ENCODE data around the gene SPOCK1.
"Not testable (repeated sequence)": the region's sequence is repeated elsewhere in the genome, so short reads cannot be mapped to it uniquely, and the experiment has no call there.

Gene SPOCK1

DNA sequence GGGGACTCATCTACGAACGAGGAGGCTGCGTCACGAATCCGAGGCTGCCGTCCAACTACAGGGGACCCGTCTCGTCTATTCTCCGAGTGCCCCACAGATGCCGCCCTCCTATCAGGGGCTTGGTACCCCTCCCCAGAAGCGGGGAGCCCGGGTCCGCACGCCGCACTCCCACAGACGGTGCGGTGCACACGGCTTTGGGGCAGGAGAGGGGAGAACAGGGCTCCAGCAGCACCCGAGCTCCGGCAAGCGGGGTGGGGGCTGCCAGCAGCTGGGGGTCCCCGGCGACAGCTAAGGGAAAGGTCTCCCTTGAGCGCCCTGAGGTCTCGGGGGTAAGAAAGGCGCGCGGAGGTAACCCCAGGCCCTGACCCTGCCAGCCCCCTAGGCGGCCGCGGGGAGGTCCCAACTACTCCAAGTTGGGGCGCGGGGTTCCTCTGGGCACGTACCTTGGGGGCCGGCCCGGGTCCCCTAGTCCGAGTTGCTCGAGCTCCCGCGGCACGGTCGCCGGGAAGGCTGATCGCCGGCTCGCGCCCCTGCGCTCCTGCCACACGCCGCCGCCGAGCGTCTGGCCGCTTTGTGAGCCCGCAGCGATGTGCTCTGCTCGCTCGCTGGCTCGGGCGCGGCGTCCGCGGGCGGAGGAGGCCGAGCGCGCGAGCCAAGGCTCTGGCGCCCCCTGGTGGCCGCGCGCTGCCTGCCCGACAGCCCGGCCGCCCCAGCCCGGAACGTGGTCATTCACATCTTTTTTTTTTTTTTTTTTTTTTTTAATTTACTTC lies at the start of gene SPOCK1:
Gene SPOCK1, minus strand, starts transcription at position 591 of the 770 bp plus-strand sequence.
- peak; percentile 39 to 74 for DNase-seq

DNA sequence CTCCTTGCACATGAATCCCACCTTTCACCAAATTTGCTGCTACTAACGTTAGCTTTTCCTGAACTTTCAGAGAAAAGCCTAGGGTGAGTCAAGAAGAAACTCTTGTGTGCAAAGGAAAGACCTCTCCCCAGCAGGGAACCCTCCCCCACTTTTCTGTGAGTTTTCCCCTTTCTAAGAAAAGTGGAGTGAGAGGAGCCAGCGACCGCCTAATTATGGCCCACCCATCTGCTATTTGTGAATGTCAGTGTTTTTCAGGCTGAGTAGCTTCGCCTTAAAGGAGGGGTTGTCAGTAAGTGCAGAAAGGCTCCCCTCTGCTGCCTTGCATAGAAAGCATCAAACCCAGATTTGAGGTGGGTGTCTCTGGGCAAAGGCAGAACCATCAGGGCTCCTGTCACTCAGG lies 46.8 kb upstream of the SPOCK1 start:
- DNase-seq = no peak

- DNase-seq = not testable (repeated sequence)
Observed at GRCh38 chr5:137535449-137535848, 36.3 kb upstream of the SPOCK1 start.

DNA sequence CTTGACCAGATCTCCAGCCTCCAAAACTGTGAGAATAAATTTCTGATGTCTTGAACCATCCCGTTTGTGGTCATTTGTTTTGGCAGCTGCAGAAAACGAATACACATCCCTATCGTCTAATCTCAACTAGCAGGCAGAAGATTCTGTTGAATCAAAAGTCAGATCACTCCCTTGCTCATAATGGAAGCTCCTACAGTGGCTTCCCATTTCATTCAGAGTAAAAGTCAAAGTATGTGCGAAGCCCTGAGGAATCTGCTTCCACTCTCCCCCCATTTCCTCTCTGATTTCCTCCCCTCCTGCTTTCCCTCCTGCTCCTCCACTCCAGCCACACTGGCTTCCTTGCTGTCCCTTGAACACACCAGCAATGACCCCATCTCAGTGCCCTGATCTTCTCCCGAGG lies 34.8 kb upstream of the SPOCK1 start:
- DNase-seq = no peak

GRCh38 chr5:137531266-137531665 lies 32.1 kb upstream of the SPOCK1 start:
- no peak for DNase-seq

DNA sequence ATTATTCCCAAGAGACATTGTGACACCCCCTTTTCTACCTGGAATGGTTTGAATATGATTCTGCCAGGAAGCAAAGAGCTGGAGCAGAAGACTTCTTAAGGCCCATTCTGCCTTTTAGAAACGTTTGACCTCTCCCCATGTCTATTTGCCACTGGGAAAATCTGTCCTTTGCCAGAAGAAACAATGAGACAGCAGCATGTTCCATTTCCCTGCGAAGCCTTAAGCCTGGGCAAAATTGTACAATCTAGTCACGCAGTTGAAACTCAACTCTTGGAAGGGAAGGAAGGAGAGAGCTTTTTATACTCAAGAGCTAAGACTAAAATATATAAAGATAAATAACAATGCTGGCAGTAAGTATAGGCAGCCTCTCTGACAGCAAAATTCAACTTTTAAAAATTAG lies 22.1 kb upstream of the SPOCK1 start:
- DNase-seq = no peak

- DNase-seq = no peak
Observed at GRCh38 chr5:137516961-137517360, 17.8 kb upstream of the SPOCK1 start.

GRCh38 chr5:137516251-137516797 lies 17.2 kb upstream of the SPOCK1 start:
- DNase-seq = no peak

DNA sequence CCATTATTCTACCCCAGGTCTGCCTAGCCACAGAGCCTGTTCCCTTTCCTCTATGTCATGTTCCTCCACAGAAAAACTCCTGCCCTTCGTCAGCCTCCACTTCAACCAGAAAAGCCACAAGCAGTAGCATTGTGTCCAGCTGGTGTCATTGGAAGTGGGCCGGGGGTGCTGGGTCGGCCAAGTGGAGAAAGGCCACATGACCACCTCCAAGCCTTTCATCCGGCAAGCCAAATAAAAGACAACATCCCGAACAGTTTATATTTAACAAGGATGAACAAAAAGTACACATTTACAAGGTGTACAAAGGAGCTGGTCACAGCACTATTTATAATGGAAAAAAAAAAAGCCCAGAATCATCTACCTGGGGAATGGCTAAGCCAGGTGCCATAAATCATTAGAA lies 16.1 kb upstream of the SPOCK1 start:
- DNase-seq = no peak

- no peak for DNase-seq
Observed at GRCh38 chr5:137510671-137511070, 11.5 kb upstream of the SPOCK1 start.

GRCh38 chr5:137507150-137507549 lies 8.0 kb upstream of the SPOCK1 start:
- no peak for DNase-seq

GRCh38 chr5:137506296-137506695 lies 7.2 kb upstream of the SPOCK1 start:
- DNase-seq = no peak

DNA sequence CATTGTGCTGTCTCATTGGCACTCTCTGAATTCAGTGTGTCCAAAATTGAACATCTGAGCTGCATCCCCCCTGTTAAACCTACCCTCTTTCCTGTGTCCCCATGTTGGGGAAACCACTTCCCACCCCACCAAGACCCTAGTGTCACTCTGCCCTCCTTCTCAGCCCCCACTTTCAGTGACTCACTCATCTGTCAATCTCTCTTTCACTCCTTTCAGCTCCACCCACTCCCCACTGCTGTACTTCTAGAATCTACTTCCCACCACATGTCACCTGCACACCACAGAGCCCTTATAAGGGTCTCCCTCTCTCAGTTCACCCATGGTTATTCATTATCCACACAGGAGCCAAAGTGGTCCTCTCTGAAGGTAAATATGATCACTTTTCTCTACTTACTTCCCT lies 5.8 kb upstream of the SPOCK1 start:
- no peak for DNase-seq

DNA sequence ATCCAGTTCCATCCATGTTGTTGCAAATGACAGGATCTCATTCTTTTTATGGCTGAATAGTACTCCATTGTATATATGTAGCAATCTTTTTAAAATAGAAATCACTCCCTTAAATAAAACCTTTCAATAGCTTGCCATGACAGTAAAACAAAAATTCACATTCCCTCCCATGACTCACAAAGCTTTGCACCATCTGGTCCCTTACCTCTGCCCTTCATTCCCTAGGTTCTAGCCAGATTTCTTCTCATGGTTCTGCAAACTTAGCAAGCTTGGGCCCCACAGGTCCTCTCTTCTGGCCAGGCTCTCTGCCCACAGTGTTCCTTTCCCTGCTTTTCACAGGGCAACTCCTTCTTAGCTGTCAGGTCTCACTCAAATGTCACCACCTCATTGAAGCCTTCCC lies 4.3 kb upstream of the SPOCK1 start:
- DNase-seq = no peak

DNA sequence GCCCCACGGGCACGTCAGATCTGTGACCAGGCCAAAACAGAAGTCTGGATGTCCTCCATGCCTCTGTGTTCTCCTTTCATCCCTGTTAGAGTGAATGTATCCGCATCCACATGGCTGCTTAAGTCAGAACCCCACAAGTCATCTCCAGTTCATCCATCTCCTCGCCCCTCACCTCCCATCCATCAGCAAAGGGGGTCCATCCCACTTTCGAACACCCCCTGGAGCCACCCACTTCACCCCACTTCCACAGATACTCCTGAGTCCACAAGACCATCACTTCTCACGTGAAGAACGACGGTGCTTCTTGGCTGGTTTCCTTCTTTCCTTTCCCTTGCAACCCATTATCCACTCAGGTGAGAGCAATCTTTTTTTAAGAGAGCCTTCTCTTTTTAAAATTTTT lies 3.5 kb upstream of the SPOCK1 start:
- DNase-seq = no peak

DNA sequence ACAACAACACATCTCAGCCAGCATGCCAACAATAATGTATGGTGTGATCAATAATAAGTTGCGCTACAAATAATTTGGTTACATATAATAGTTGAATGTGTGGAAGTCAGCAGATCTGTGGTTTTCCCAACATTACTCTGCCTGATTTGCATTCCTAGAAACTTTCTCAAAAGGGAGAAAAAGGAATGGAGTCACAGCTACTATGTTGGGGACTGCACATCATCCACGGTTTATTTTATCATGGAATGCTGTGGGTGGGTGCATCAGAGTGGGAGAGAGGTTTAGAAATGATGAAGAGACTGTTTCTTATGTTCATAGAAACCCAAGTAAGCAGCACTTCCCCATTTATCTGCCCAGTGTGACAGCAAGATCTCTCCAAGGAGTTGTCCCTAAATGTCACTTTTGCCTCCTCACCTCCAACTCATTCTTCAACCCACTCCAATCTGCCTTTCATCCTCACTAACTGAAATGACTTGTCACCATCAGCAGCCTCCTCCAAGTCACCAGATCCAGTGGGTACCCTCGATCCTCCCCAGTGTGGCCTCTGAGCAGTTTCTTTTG lies 2.8 kb upstream of the SPOCK1 start:
- DNase-seq = no peak

- DNase-seq = no peak
Observed at GRCh38 chr5:137501226-137501625, 2.1 kb upstream of the SPOCK1 start.

GRCh38 chr5:137500615-137501225 lies 1.6 kb upstream of the SPOCK1 start:
- DNase-seq = no peak

DNA sequence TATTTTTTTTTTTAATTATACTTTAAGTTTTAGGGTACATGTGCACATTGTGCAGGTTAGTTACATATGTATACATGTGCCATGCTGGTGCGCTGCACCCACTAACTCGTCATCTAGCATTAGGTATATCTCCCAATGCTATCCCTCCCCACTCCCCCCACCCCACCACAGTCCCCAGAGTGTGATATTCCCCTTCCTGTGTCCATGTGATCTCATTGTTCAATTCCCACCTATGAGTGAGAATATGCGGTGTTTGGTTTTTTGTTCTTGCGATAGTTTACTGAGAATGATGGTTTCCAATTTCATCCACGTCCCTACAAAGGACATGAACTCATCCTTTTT lies 351 bp upstream of the SPOCK1 start:
- not testable (repeated sequence) for DNase-seq

DNA sequence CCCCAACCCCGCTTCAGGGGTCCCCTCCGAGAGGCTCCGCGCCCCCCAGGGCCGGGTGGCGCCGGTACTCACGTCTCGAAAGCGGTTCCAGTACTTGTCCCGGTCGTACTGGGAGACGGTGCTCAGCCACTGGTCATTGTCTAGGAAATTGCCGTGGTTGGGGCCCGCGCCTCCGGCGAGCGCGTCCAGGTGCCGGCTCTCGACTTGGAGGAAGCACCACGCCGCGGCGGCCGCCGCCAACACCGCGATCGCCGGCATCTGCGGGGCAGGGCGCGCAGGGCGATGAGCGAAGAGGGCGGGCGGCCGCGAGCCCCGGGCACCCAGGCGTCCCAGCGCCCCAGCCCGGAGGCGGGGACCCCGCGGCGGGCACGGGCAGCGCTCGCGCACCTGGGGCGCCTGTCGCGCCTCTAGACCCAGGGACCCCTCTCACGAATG lies 808 bp downstream of the SPOCK1 start:
- no peak for DNase-seq

GRCh38 chr5:137497396-137498290 lies 1.5 kb downstream of the SPOCK1 start:
- no peak for DNase-seq

GRCh38 chr5:137496919-137497318 lies 2.2 kb downstream of the SPOCK1 start:
- no peak for DNase-seq

GRCh38 chr5:137492331-137492730 lies 6.8 kb downstream of the SPOCK1 start:
- no peak for DNase-seq

Data from NCI-H1930 (cell line).